Right cardiac atrium (tissue), 5 donors: ENCODE results near the gene ZDHHC3. TPM values are rescaled to one million over a fixed set of nuclear protein-coding genes. Genes with fewer than 3 reads are reported as not detected.

Experiments
- ATAC-seq, 2 donors: fragments of 200-7000 bp; cut with Tn5 transposase; one replicate each; pipeline versions ENCODE4 v1.8.0 to v1.9.1; 2020; ENCODE audit warnings: moderate library complexity in 2 of 2, mild to moderate bottlenecking in 1 of 2
- DNase-seq, 3 donors: peaks; one replicate each; pipeline ENCODE4 v3.0.0-alpha.2; 2020
- H3K27ac ChIP-seq: one replicate; pipeline ENCODE4 v1.5.1; 2013; ENCODE audit warnings: mild to moderate bottlenecking, low read length, control low read depth, moderate library complexity
- H3K27me3 ChIP-seq: one replicate; pipeline ENCODE4 v1.6.1; 2013; ENCODE audit not compliant: control insufficient read depth, insufficient read depth
- H3K4me1 ChIP-seq: one replicate; pipeline ENCODE4 v1.6.1; 2013; ENCODE audit warnings: low read length; ENCODE audit not compliant: control insufficient read depth, insufficient read depth
- H3K4me3 ChIP-seq: one replicate; pipeline ENCODE4 v1.5.1; 2013; ENCODE audit warnings: low read length, control low read depth
- H3K9me3 ChIP-seq: one replicate; pipeline ENCODE4 v1.6.1; 2013; ENCODE audit warnings: low read length; ENCODE audit not compliant: control insufficient read depth
- WGBS: extraction: QIAGEN DNeasy Blood & Tissue Kit; methylation state at CpG from one replicate; pipeline ENCODE4 v1.1.7; 2013; 5-methylcytosine and 5-hydroxymethylcytosine counted together
- intact Hi-C, 4 donors: fragments of 100-400 bp; cut with DNase I; formaldehyde crosslinking; loops; one replicate each; pipeline versions ENCODE4 v1.11.0 to v1.14.0; 2022 to 2023
- polyA plus RNA-seq: library from polyadenylated mRNA; stranded (reverse); fragments of 200-250 nt; gene quantifications from one replicate; pipeline ENCODE4 v1.2.3, GENCODE V29; 2013
- total RNA-seq, 4 donors: library from RNA; stranded (reverse); fragmentation: NEBNext Ultra II Directional; extraction: Animal tissue kit (Norgen Biotek cat#: 25700); gene quantifications; one replicate each; pipeline ENCODE4 v1.2.1, GENCODE V29; 2021
- donor health status: healthy with polysubstance abuse.
- donor health status: DM: no; HTN: yes; CAD: no.
- donor health status: DM: no; HTN: no; CAD: no.
- donor health status: DM: no; HTN: yes; CAD: no; lungs with severe emphysema.
- donor health status: DM: yes; HTN: yes; CAD: no.

ZDHHC3 gene
- total and polyA plus RNA-seq, 5 donors, result 23.9 to 57.6 (median 40.6) TPM

DNA sequence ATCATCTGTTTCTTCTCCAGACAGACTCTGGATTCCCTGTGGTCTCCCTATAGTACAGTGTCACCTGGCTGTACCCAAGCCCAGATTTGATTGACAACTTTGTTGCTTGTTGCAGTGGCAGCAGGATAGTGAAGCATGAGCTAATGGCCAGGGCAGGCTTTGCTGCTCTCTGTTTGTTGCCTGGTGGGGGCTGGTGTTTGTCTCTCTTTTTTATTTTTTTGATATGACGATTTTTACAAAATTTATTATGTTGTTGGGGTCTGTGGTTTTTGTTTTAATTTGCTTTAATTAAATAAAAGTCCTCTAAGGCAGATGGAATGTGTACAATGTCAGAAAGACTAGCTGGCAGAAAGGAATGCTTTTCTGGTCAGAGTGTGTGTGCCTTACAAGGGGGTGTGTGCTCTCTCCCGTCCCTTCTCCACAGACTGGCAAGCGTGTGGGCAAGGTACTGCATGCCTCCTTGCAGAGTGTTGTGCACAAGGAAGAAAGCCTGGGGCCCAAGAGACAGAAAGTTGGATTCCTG, 34.9 kb upstream of the ZDHHC3 start:
- WGBS, result 47% methylated on average over 3 of the region's 3 CpGs
- peak overlapping the region; percentile 99 for H3K27ac ChIP-seq
- no peaks in the 10 kb centered on the region for H3K27me3 ChIP-seq
- DNase-seq (no peak), ATAC-seq (peak in 1 of 2 donors; percentile 29)
- H3K4me3 ChIP-seq, result no peak overlapping the region
- peaks cover 22% of the 10 kb centered on the region for H3K4me1 ChIP-seq
- H3K9me3 ChIP-seq, result no peaks in the 10 kb centered on the region
- intact Hi-C loops, result no loop called here

DNA sequence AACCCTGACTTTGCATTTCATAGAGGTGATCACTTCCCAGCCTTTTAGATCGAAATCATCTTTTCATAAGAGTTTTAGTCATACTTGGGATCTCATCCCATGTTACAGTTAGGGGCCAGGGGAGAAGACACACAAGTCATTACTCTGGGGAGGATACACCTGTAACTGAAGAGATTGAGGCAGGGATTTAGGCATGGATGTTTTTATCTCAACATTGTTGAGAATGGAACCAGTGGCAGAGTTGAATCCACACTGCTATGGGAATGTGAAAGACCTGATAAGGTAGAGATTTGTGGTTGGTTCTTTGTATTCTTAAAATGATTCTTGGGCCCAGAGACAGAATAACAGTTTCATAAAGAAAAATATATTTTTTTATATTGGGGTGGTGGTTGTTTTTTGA, 33.9 kb upstream of the ZDHHC3 start:
- Histone ChIP-seq H3K9me3 (no peaks in the 10 kb centered on the region), H3K27ac (no peak overlapping the region), H3K4me1 (peaks cover 22% of the 10 kb centered on the region), H3K4me3 (no peak overlapping the region), H3K27me3 (no peaks in the 10 kb centered on the region)
- WGBS, result 100% methylated on average over 1 of the region's 1 CpG
- ATAC-seq (no peak), DNase-seq (no peak)
- intact Hi-C loops, result no loop called here

DNA sequence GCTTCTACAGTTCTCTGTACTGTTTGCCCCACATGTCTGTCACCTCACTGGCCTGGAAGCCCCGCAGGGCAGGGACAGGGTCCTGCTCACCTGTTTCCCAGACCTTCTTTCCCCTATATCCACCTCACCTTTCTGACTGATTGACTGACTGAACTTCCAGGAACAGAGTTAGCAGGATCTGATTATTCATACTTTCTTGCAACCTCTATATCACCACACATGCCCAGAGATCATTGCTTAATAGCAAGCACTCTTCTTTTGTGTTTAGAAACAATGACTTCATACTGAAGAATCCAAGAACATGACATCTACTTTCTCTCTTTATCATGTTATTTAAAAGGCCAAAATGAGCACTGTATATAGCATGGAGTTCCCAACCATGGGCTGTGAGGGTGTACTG, 32.1 kb upstream of the ZDHHC3 start:
- no peak for ATAC-seq
- peaks cover 21% of the 10 kb centered on the region for H3K4me1 ChIP-seq

GRCh38 chr3:45007091-45007490, 31.1 kb upstream of the ZDHHC3 start:
- WGBS, result 89% methylated on average over 8 of the region's 8 CpGs
- intact Hi-C loops, result no loop called here
- DNase-seq, result no peak
- Histone ChIP-seq H3K9me3 (no peaks in the 10 kb centered on the region), H3K4me1 (peaks cover 16% of the 10 kb centered on the region), H3K27me3 (no peaks in the 10 kb centered on the region), H3K4me3 (no peak overlapping the region), H3K27ac (no peak overlapping the region)
- ATAC-seq, result no peak

More for the DNA sequence above, 32.1 kb upstream of the ZDHHC3 start:
- Histone ChIP-seq H3K4me3 (no peak overlapping the region), H3K9me3 (no peaks in the 10 kb centered on the region), H3K27me3 (no peaks in the 10 kb centered on the region), H3K27ac (no peak overlapping the region)
- DNase-seq, result no peak
- intact Hi-C loops, result no loop called here
- WGBS, result 100% methylated on average over 1 of the region's 1 CpG

DNA sequence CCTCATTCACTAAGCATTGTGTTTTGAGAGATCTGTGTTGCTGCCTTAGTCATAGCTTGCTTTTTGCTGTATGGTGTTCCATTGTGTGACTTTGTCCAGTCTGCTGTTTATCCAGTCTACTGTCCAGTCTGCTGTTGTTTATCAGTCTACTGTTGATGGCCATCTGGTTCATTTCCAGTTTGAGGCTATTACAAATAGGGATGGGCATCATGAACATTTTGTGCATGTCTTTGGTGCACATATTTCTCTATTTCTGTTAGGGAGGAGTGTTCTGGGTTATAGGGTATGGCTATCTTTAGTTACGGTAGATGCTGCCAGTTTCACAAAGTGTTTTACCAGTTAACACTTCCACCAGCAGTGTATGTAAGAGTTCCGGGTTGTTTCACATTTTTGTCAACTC, 27.9 kb upstream of the ZDHHC3 start:
- ATAC-seq, result peak; percentile 35 to 37
- no peak for DNase-seq
- Histone ChIP-seq H3K27ac (no peak overlapping the region), H3K9me3 (no peaks in the 10 kb centered on the region), H3K4me1 (peaks cover 8% of the 10 kb centered on the region), H3K27me3 (no peaks in the 10 kb centered on the region), H3K4me3 (no peak overlapping the region)
- intact Hi-C loops, result no loop called here
- WGBS, result 66% methylated on average over 2 of the region's 2 CpGs

DNA sequence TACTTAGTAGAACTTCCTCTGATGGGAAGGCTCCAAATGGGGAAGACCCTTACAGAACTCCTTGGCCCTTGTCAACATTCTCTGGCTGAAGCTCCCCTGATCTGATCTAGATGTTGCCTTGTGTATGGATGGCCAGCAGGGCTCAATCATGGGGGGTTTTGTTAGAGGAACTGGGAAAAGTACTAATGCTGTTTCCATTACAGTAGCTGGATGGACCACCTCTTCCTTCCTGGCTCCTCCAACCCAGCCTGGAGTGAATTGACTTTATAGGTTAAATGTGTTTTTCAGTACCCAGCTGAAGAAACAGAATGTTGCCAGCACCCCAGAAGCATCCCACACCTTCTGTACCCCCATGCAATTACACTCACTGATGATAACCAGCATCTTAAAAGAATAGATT, 27.4 kb upstream of the ZDHHC3 start:
- Histone ChIP-seq H3K27ac (peak overlapping the region; percentile 45), H3K4me1 (peaks cover 6% of the 10 kb centered on the region), H3K27me3 (no peaks in the 10 kb centered on the region), H3K9me3 (no peaks in the 10 kb centered on the region), H3K4me3 (no peak overlapping the region)
- DNase-seq (no peak), ATAC-seq (peak in 1 of 2 donors; percentile 22)
- intact Hi-C loops, result no loop called here

- no peak overlapping the region for H3K4me3 ChIP-seq
- 71% methylated on average over 3 of the region's 3 CpGs for WGBS
- H3K4me1 ChIP-seq, result peaks cover 4% of the 10 kb centered on the region
- ATAC-seq, result peak; percentile 32 to 38
- H3K9me3 ChIP-seq, result no peaks in the 10 kb centered on the region
- DNase-seq, result no peak
- peak overlapping the region; percentile 63 for H3K27ac ChIP-seq
- intact Hi-C loops, result no loop called here
- no peaks in the 10 kb centered on the region for H3K27me3 ChIP-seq
These were observed 26.7 kb upstream of the ZDHHC3 start for GRCh38 chr3:45002720-45003119.

DNA sequence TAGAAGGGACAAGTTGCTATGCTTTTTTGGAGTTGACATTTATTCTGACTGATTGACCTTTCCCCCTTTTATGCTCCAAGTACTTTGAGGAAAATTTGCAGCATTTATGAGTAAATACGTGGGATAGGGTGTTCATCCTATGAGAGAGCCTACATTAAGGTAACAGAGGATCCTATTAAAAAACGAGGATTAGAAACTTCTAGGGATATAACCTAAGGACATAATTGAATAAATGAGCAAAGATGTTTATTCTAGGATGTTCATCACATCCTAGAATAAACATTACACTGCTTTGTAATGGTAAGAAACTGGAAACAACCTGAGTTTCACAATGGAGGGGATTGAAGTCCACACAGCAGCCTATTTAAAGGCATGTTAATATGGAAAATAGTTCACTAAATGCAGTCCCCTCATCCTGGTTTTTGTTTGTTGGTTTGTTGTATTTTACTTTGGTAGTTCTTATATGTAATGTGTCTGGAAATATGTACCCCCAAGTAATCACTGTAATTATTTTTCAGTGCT, 26.2 kb upstream of the ZDHHC3 start:
- Histone ChIP-seq H3K27ac (no peak overlapping the region), H3K4me3 (no peak overlapping the region), H3K4me1 (peaks cover 4% of the 10 kb centered on the region), H3K27me3 (no peaks in the 10 kb centered on the region), H3K9me3 (no peaks in the 10 kb centered on the region)
- ATAC-seq (peak in 1 of 2 donors; percentile 56), DNase-seq (no peak)
- intact Hi-C loops, result no loop called here
- WGBS, result 70% methylated on average over 2 of the region's 2 CpGs

- Histone ChIP-seq H3K9me3 (no peaks in the 10 kb centered on the region), H3K27me3 (no peaks in the 10 kb centered on the region), H3K4me1 (peaks cover 4% of the 10 kb centered on the region), H3K4me3 (no peak overlapping the region), H3K27ac (no peak overlapping the region)
- intact Hi-C loops, result no loop called here
- WGBS, result 96% methylated on average over 3 of the region's 3 CpGs
- DNase-seq, result no peak
- ATAC-seq, result no peak
These were observed 25.8 kb upstream of the ZDHHC3 start for GRCh38 chr3:45001738-45002137.

DNA sequence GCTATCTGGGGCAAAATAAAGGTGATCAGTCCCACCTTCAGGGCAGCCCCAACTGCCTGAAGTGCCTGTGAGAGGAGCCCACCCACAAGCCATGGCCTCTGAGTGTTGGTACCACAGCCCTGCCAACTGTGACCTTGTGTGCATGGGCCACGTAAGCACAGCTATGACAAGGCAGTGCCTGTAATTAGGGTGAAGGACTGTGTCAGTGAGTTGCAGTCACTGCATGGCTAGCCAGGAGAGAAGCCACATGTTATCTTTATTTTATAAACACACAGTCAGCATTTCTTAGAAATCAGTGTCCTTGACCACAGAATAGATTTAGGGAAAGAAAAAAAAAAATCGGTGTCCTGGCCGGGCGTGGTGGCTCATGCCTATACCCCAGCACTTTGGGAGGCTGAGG, 24.8 kb upstream of the ZDHHC3 start:
- Histone ChIP-seq H3K4me1 (peaks cover 5% of the 10 kb centered on the region), H3K27ac (no peak overlapping the region), H3K4me3 (no peak overlapping the region), H3K27me3 (no peaks in the 10 kb centered on the region), H3K9me3 (no peaks in the 10 kb centered on the region)
- DNase-seq (no peak), ATAC-seq (no peak)
- 93% methylated on average over 4 of the region's 4 CpGs for WGBS
- intact Hi-C loops, result no loop called here

DNA sequence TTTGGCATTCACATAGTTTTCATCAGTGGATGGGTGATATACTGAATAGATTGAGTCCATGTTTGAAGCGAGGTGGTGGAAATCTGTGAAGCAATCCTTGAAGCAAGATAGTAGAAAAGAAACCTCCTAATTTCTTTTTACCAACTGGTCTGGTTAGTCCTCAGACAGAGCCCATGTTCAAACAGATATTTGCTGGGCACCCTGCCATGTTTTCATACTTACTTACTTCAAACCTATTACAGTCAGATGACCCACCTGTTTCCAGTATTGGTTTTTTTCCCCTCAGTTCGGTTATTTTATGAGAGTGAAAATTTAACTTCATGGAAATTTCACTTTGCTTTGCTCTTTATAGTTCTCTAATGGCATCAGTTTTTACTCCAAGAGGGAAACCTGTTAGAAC, 23.8 kb upstream of the ZDHHC3 start:
- no peaks in the 10 kb centered on the region for H3K27me3 ChIP-seq
- DNase-seq (no peak), ATAC-seq (no peak)
- peaks cover 6% of the 10 kb centered on the region for H3K4me1 ChIP-seq
- H3K4me3 ChIP-seq, result no peak overlapping the region
- WGBS, result 91% methylated on average over 2 of the region's 2 CpGs
- no peaks in the 10 kb centered on the region for H3K9me3 ChIP-seq
- no peak overlapping the region for H3K27ac ChIP-seq
- intact Hi-C loops, result no loop called here

DNA sequence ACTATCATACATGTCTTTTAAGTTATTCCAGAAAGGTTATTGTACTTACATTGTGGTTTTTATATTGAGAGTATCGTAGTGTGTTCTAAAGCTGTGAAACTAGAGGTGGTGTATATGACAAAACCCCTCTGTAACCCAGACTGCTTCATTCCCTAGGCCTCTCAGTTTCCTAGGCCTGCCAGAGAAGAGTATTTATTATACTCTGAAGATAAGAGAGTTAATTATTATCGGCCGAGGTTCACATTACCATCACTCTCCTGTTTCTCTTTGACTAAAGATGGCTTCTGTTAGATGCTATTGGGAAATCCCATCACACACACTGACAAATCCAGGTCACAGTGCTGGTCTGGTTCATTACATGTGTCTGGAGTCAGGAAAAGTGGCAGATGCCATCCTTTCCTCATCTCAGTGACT, 20.6 kb upstream of the ZDHHC3 start:
- DNase-seq (no peak), ATAC-seq (no peak)
- Histone ChIP-seq H3K4me3 (no peak overlapping the region), H3K4me1 (peaks cover 5% of the 10 kb centered on the region), H3K27ac (no peak overlapping the region), H3K27me3 (no peaks in the 10 kb centered on the region), H3K9me3 (no peaks in the 10 kb centered on the region)
- intact Hi-C loops, result no loop called here
- 85% methylated on average over 3 of the region's 3 CpGs for WGBS
